K562 (cell line): ENCODE measurements around the gene CCDC137. TPM values are rescaled to one million over a fixed set of nuclear protein-coding genes. Genes with fewer than 3 reads are reported as not detected.

Experiments
- BRF1 ChIP-seq: IDR thresholded peaks from 3 replicates; pipeline ENCODE4 v1.6.1; 2011; ENCODE audit warnings: borderline replicate concordance, mild to moderate bottlenecking; ENCODE audit not compliant: insufficient read length; ENCODE audit errors: extremely low read depth
- E2F6 ChIP-seq, 2 experiments: IDR thresholded peaks; 2 replicates each; pipeline ENCODE4 v1.6.1; 2011; ENCODE audit warnings: borderline replicate concordance in 1 of 2, control low read depth in 1 of 2, low read depth in 1 of 2, low read length in 1 of 2, mild to moderate bottlenecking in 1 of 2, mixed read lengths in 1 of 2, moderate library complexity in 1 of 2; ENCODE audit not compliant: insufficient read depth in 1 of 2, insufficient read length in 1 of 2, poor library complexity in 1 of 2, severe bottlenecking in 1 of 2; ENCODE audit errors: extremely low read depth in 1 of 2
- ESRRA ChIP-seq: fragments of 450-650 bp; IDR thresholded peaks from 2 replicates; pipeline ENCODE4 v1.6.1; 2014; ENCODE audit warnings: low read depth, mild to moderate bottlenecking, moderate library complexity, borderline replicate concordance
- GATAD2A ChIP-seq: fragments of 450-650 bp; IDR thresholded peaks from 2 replicates; pipeline ENCODE4 v1.6.1; 2017
- GTF2B ChIP-seq: IDR thresholded peaks from 2 replicates; pipeline ENCODE4 v1.6.1; 2011; ENCODE audit not compliant: insufficient read length; ENCODE audit errors: extremely low read depth
- HBP1 ChIP-seq: fragments of 450-650 bp; formaldehyde crosslinking; IDR thresholded peaks from 2 replicates; pipeline ENCODE4 v1.4.0; 2022; ENCODE audit warnings: missing genetic modification characterization
- HSF4 ChIP-seq: fragments of 250-450 bp; sonication (Bioruptor Pico); IDR thresholded peaks from 2 replicates; pipeline ENCODE4 v2.1.2; 2022; ENCODE audit warnings: mild to moderate bottlenecking, moderate library complexity, borderline replicate concordance
- NCOR1 ChIP-seq: fragments of 450-650 bp; IDR thresholded peaks from 2 replicates; pipeline ENCODE4 v1.6.1; 2016; ENCODE audit warnings: mild to moderate bottlenecking, moderate library complexity
- NR2F6 ChIP-seq: fragments of 450-650 bp; formaldehyde crosslinking; IDR thresholded peaks from 2 replicates; pipeline ENCODE4 v1.4.0; 2020; ENCODE audit warnings: mild to moderate bottlenecking
- PHB ChIP-seq: fragments of 250-450 bp; sonication (Bioruptor Pico); IDR thresholded peaks from 2 replicates; pipeline ENCODE4 v1.5.0; 2021
- PKNOX1 ChIP-seq: fragments of 450-650 bp; IDR thresholded peaks from 2 replicates; pipeline ENCODE4 v1.6.1; 2016
- RBM14 ChIP-seq: fragments of 200-400 bp; formaldehyde crosslinking; IDR thresholded peaks from 2 replicates; pipeline ENCODE4 v1.6.1; 2018; ENCODE audit warnings: low read depth, mild to moderate bottlenecking, low read length, moderate library complexity, borderline replicate concordance; ENCODE audit not compliant: insufficient read depth
- SRF ChIP-seq, 2 experiments: fragments of 250-450, 450-650 bp in 1 of 2; sonication (Bioruptor Pico) in 1 of 2; sonication (generic) in 1 of 2; formaldehyde crosslinking; IDR thresholded peaks; 2 replicates each; pipeline versions ENCODE4 v1.5.0 to v1.5.1; 2020 to 2022; ENCODE audit warnings: mild to moderate bottlenecking in 1 of 2, missing genetic modification reagents in 1 of 2
- TRIM24 ChIP-seq, 2 experiments: fragments of 450-650 bp; IDR thresholded peaks; 2 replicates each; pipeline ENCODE4 v1.6.1; 2016
- TSHZ1 ChIP-seq: fragments of 250-450 bp; sonication (Bioruptor Pico); IDR thresholded peaks from 2 replicates; pipeline ENCODE4 v1.4.0; 2020; ENCODE audit warnings: mild to moderate bottlenecking, moderate library complexity
- ZBTB8A ChIP-seq: fragments of 450-650 bp; IDR thresholded peaks from 2 replicates; pipeline ENCODE4 v1.6.1; 2018; ENCODE audit warnings: mild to moderate bottlenecking, moderate library complexity; ENCODE audit not compliant: partially characterized antibody
- ZFP36 ChIP-seq: fragments of 150-350 bp; IDR thresholded peaks from 2 replicates; pipeline ENCODE4 v1.6.1; 2018; ENCODE audit warnings: low read length, low read depth; ENCODE audit not compliant: partially characterized antibody
- ZNF507 ChIP-seq: conservative IDR thresholded peaks from 2 replicates; pipeline ENCODE4 v1.6.1; 2017; ENCODE audit warnings: missing genetic modification characterization, missing compliant biosample characterization
- ZSCAN32 ChIP-seq: fragments of 450-650 bp; formaldehyde crosslinking; IDR thresholded peaks from 2 replicates; pipeline ENCODE4 v1.4.0; 2020; ENCODE audit warnings: mild to moderate bottlenecking, moderate library complexity
- polyA plus RNA-seq, 8 experiments: library from polyadenylated mRNA; depleted of rRNA in 4 of 8; stranded (reverse) in 5 of 8; unstranded in 3 of 8; fragments of >200 nt; fragmentation: Nextera tagmentation in 2 of 8; fragmentation: Illumina TruSeq in 1 of 8; extraction: Ambion mirVana in 2 of 8; extraction: Trizol in 1 of 8; gene quantifications; 2 replicates each; pipeline versions ENCODE4 v1.2.1 to v1.2.3, GENCODE V29; 2011 to 2014; ENCODE audit warnings: inconsistent platforms in 1 of 8, missing spikeins in 1 of 8
- total RNA-seq, 7 experiments: library from RNA; depleted of rRNA in 6 of 7; stranded (reverse); fragments of >200 nt in 6 of 7; fragmentation: Illumina TruSeq in 2 of 7; extraction: Trizol in 2 of 7; gene quantifications; 2 replicates each; pipeline versions ENCODE4 v1.2.1 to v1.2.3, GENCODE V29; 2011 to 2021; ENCODE audit warnings: low replicate concordance in 1 of 7

The CCDC137 gene
- total and polyA plus RNA-seq, 9 of the 15 experiments (the other 6 are each of a cell fraction or from before 2014, with no cell fraction given): 2.3 to 68.1 (median 38.3) TPM

- TF ChIP-seq TSHZ1 (no peak), HBP1 (no peak), NR2F6 (CRISPR knock-in tag) (no peak), NCOR1 (peak; percentile 45; the same call in 1 of the 2 replicates), TRIM24 (IDR thresholded peaks at IDR 0.05) (no peak), ZBTB8A (no peak), ZNF507 (tag) (no peak), PKNOX1 (no peak), PHB (CRISPR knock-in tag) (0 out of 2 replicates have a peak, but pooled peaks have one; percentile 15), ESRRA (peak; percentile 97), RBM14 (0 out of 2 replicates have a peak, but pooled peaks have one; percentile 54), HSF4 (no peak), GTF2B (no peak), SRF (CRISPR knock-in tag; IDR thresholded peaks at IDR 0.05) (0 out of 4 replicates have a peak, but pooled peaks of 1 of the 2 experiments have one; percentile 53), E2F6 (IDR thresholded peaks at IDR 0.05; ENCODE audit: borderline replicate concordance in 1 of 2, extremely low read depth in 1 of 2, insufficient read depth in 1 of 2, insufficient read length in 1 of 2, low read depth in 1 of 2, low read length in 1 of 2, poor library complexity in 1 of 2, severe bottlenecking in 1 of 2) (peak; percentile 69 to 95), ZFP36 (no peak), ZSCAN32 (CRISPR knock-in tag) (no peak), BRF1 (no peak), GATAD2A (no peak)
Observed at GRCh38 chr17:81702934-81703746, 36.6 kb downstream of the CCDC137 start, which contains the start of gene MRPL12 (continued).
